Renal pelvis (tissue), 4 donors: ENCODE results near the gene SLIT3. TPM values are rescaled to one million over a fixed set of nuclear protein-coding genes. Genes with fewer than 3 reads are reported as not detected.
"Not testable (repeated sequence)": the region's sequence is repeated elsewhere in the genome, so short reads cannot be mapped to it uniquely, and the experiment has no call there.

Experiments
- DNase-seq: peaks from one replicate; pipeline ENCODE4 v3.0.0-alpha.2; 2013
- polyA plus RNA-seq, 3 donors: library from polyadenylated mRNA; unstranded; fragments of 120-200 nt; gene quantifications; one replicate each; pipeline ENCODE4 v1.2.1, GENCODE V29; 2013; ENCODE audit not compliant: insufficient read length in 3 of 3

The SLIT3 gene
- polyA plus RNA-seq, 3 donors: 41.2 to 62.4 (median 57.5) TPM

- DNase-seq: no peak
Measured at GRCh38 chr5:168653626-168654025, 647.3 kb downstream of the SLIT3 start.

- DNase-seq: no peak
Measured at GRCh38 chr5:168651648-168652047, 649.3 kb downstream of the SLIT3 start.

- DNase-seq: no peak
Measured at GRCh38 chr5:168649306-168649705, 651.6 kb downstream of the SLIT3 start.

GRCh38 chr5:168648576-168648975 lies 652.4 kb downstream of the SLIT3 start:
- DNase-seq: no peak

- no peak for DNase-seq
Measured at GRCh38 chr5:168648016-168648415, 652.9 kb downstream of the SLIT3 start.

GRCh38 chr5:168647083-168647482 lies 653.9 kb downstream of the SLIT3 start:
- no peak for DNase-seq

- DNase-seq: no peak
Measured at GRCh38 chr5:168646335-168646734, 654.6 kb downstream of the SLIT3 start.

- DNase-seq: no peak
Measured at GRCh38 chr5:168645195-168645594, 655.7 kb downstream of the SLIT3 start.

- no peak for DNase-seq
Measured at GRCh38 chr5:168642019-168642418, 658.9 kb downstream of the SLIT3 start.

- not testable (repeated sequence) for DNase-seq
Measured at GRCh38 chr5:168638846-168639245, 662.1 kb downstream of the SLIT3 start.

- no peak for DNase-seq
Measured at GRCh38 chr5:168637793-168638192, 663.1 kb downstream of the SLIT3 start.

- DNase-seq: no peak
Measured at GRCh38 chr5:168637281-168637680, 663.7 kb downstream of the SLIT3 start.

GRCh38 chr5:168630958-168631357 lies 670.0 kb downstream of the SLIT3 start:
- DNase-seq: not testable (repeated sequence)

GRCh38 chr5:168624850-168625364 lies 676.0 kb downstream of the SLIT3 start:
- DNase-seq: no peak

GRCh38 chr5:168620807-168621206 lies 680.1 kb downstream of the SLIT3 start:
- no peak for DNase-seq

- DNase-seq: no peak
Measured at GRCh38 chr5:168614661-168615060, 686.3 kb downstream of the SLIT3 start.

- DNase-seq: no peak
Measured at GRCh38 chr5:168613996-168614395, 686.9 kb downstream of the SLIT3 start.

- no peak for DNase-seq
Measured at GRCh38 chr5:168613396-168613795, 687.5 kb downstream of the SLIT3 start.

GRCh38 chr5:168612996-168613395 lies 687.9 kb downstream of the SLIT3 start:
- no peak for DNase-seq

- DNase-seq: no peak
Measured at GRCh38 chr5:168612123-168612522, 688.8 kb downstream of the SLIT3 start.
